Keratinocyte (primary cell): Measurements from ENCODE around the gene PRELID3B. TPM values are rescaled to one million over a fixed set of nuclear protein-coding genes. Genes with fewer than 3 reads are reported as not detected.

Experiments
- DNase-seq: peaks from one replicate; pipeline ENCODE4 v3.0.0-alpha.2; 2011; ENCODE audit warnings: low read depth, missing footprints, low spot score
- FAIRE-seq: peaks from 2 replicates; lab custom pipeline; 2011; peaks lifted over from hg19 to GRCh38; lab: Jason Lieb, UNC
- H2AFZ ChIP-seq: 2 replicates; pipeline ENCODE4 v1.6.0; 2012; ENCODE audit warnings: low read length, control low read depth, inconsistent platforms; ENCODE audit not compliant: control insufficient read depth
- H3K27ac ChIP-seq: 2 replicates; pipeline ENCODE4 v1.5.1; 2011; ENCODE audit warnings: low read length; ENCODE audit not compliant: control insufficient read depth, insufficient read depth
- H3K27me3 ChIP-seq: 3 replicates; pipeline ENCODE4 v1.6.0; 2011; ENCODE audit warnings: low read length; ENCODE audit not compliant: control insufficient read depth, insufficient read depth; ENCODE audit errors: extremely low read depth
- H3K36me3 ChIP-seq, 2 experiments: 2 replicates in 1 of 2; 3 replicates in 1 of 2; pipeline ENCODE4 v1.5.1; 2011; ENCODE audit warnings: low read length in 2 of 2, mild to moderate bottlenecking in 1 of 2; ENCODE audit not compliant: control insufficient read depth in 2 of 2, insufficient read depth in 2 of 2; ENCODE audit errors: extremely low read depth in 1 of 2
- H3K4me1 ChIP-seq: 3 replicates; pipeline ENCODE4 v1.5.1; 2011; ENCODE audit warnings: low read length; ENCODE audit not compliant: control insufficient read depth, insufficient read depth; ENCODE audit errors: extremely low read depth
- H3K4me2 ChIP-seq: 3 replicates; pipeline ENCODE4 v1.6.0; 2011; ENCODE audit warnings: low read depth, low read length; ENCODE audit not compliant: control insufficient read depth, insufficient read depth; ENCODE audit errors: extremely low read depth
- H3K4me3 ChIP-seq, 3 experiments: fragments of 200-600 bp in 1 of 3; sonication (generic) in 1 of 3; 2 replicates in 2 of 3; 3 replicates in 1 of 3; pipeline ENCODE4 v1.5.1; 2011 to 2016; ENCODE audit warnings: low read length in 3 of 3, mild to moderate bottlenecking in 3 of 3, control low read depth in 2 of 3, inconsistent platforms in 1 of 3, low read depth in 1 of 3, mixed read lengths in 1 of 3, mixed run types in 1 of 3, moderate library complexity in 1 of 3; ENCODE audit not compliant: control insufficient read depth in 2 of 3, insufficient read depth in 2 of 3; ENCODE audit errors: extremely low read depth in 1 of 3
- H3K79me2 ChIP-seq: 2 replicates; pipeline ENCODE4 v1.6.0; 2012; ENCODE audit warnings: low read length; ENCODE audit not compliant: control insufficient read depth, insufficient read depth
- H3K9ac ChIP-seq: 3 replicates; pipeline ENCODE4 v1.6.0; 2011; ENCODE audit warnings: low read length; ENCODE audit not compliant: control insufficient read depth, insufficient read depth; ENCODE audit errors: extremely low read depth
- H3K9me1 ChIP-seq: 3 replicates; pipeline ENCODE4 v1.6.0; 2011; ENCODE audit warnings: low read length; ENCODE audit not compliant: control insufficient read depth, insufficient read depth; ENCODE audit errors: extremely low read depth
- H3K9me3 ChIP-seq: 2 replicates; pipeline ENCODE4 v1.5.1; 2012; ENCODE audit warnings: low read depth, low read length; ENCODE audit not compliant: control insufficient read depth
- H4K20me1 ChIP-seq: 3 replicates; pipeline ENCODE4 v1.6.0; 2011; ENCODE audit warnings: low read length; ENCODE audit not compliant: control insufficient read depth, insufficient read depth; ENCODE audit errors: extremely low read depth
- EZH2 ChIP-seq: IDR thresholded peaks from one replicate; pipeline ENCODE4 v1.6.1; 2012; ENCODE audit warnings: inconsistent platforms, mild to moderate bottlenecking, low read length, moderate library complexity
- dilution Hi-C: fragments of 300-500 bp; cut with MboI; formaldehyde crosslinking; loops from one replicate; pipeline ENCODE4 v1.7.0; 2020; ENCODE audit warnings: low sequenced_read_pairs; ENCODE audit not compliant: extremely low pct_ligation_motif_present
- polyA plus RNA-seq, 5 experiments: library from polyadenylated mRNA; depleted of rRNA in 3 of 5; stranded (reverse) in 3 of 5; stranded (forward) in 1 of 5; unstranded in 1 of 5; fragments of >200 nt; gene quantifications; 1 replicate in 1 of 5; 2 replicates in 3 of 5; 3 replicates in 1 of 5; pipeline versions ENCODE4 v1.2.1 to v1.2.3, GENCODE V29; 2011 to 2012; ENCODE audit warnings: missing spikeins in 2 of 5, low read depth in 1 of 5, low replicate concordance in 1 of 5
- TF ChIP-seq, protein P1 (sequence below), 3 experiments: IDR thresholded peaks in 1 of 3; conservative IDR thresholded peaks in 1 of 3; optimal IDR thresholded peaks in 1 of 3; 2 replicates in 2 of 3; 3 replicates in 1 of 3; pipeline versions ENCODE3 to v1.5.1; 2011; ENCODE audit warnings: low read length in 3 of 3, mild to moderate bottlenecking in 3 of 3, moderate library complexity in 2 of 3, control low read depth in 1 of 3, inconsistent platforms in 1 of 3; ENCODE audit not compliant: insufficient read depth in 2 of 3; ENCODE audit errors: extremely low read depth in 1 of 3

Gene PRELID3B
- polyA plus RNA-seq, 1 donor (not counting 4 experiments of a cell fraction or from before 2014, with no cell fraction given), result 86.9 TPM

DNA sequence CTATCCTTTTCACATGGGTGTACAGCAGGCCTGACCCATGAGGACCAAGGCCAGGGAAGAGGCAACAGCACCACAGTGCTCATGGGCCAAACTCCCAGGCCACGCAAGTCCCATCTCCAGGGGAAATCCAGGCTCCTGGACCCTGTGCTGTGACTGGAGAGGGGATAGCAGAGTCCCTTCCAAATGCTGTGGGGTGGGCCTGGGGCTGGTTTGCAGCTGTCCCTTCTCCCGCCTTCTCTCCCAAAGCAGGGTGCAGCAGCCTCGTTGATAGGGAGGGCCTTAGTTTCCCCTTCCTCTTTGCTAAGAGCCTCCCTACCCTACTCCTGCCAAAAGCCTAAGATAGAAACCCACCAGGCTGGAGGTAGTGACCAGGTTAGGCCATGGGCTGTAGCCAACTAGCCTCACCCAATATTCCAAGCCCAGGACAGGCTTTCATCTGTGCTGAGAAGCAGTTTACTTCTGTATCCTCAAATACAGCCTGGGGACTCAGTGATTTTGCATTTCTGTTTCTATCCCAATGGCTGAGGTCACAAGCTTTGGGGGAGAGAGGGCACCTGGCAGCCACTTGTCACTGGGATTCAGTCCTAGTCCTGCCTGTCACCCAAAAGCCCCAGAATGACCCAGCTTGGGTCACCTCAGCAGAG is 36.9 kb downstream of the PRELID3B start:
- H3K27ac ChIP-seq, result no peak overlapping the region
- H2AFZ ChIP-seq, result no peak overlapping the region
- FAIRE-seq (no peak), DNase-seq (no peak)
- peaks cover 16% of the 10 kb centered on the region for H3K79me2 ChIP-seq
- TF ChIP-seq EZH2, result no peak
- TF ChIP-seq, protein P1, sequence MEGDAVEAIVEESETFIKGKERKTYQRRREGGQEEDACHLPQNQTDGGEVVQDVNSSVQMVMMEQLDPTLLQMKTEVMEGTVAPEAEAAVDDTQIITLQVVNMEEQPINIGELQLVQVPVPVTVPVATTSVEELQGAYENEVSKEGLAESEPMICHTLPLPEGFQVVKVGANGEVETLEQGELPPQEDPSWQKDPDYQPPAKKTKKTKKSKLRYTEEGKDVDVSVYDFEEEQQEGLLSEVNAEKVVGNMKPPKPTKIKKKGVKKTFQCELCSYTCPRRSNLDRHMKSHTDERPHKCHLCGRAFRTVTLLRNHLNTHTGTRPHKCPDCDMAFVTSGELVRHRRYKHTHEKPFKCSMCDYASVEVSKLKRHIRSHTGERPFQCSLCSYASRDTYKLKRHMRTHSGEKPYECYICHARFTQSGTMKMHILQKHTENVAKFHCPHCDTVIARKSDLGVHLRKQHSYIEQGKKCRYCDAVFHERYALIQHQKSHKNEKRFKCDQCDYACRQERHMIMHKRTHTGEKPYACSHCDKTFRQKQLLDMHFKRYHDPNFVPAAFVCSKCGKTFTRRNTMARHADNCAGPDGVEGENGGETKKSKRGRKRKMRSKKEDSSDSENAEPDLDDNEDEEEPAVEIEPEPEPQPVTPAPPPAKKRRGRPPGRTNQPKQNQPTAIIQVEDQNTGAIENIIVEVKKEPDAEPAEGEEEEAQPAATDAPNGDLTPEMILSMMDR (optimal IDR thresholded peaks at IDR 0.05 in 1 of 3, IDR thresholded peaks at IDR 0.05 in 1 of 3, conservative IDR thresholded peaks at IDR 0.05 in 1 of 3; ENCODE audit: extremely low read depth in 1 of 3, insufficient read depth in 2 of 3, low read length in 3 of 3), result no peak
- no peaks in the 10 kb centered on the region for H4K20me1 ChIP-seq
- H3K27me3 ChIP-seq, result no peaks in the 10 kb centered on the region
- no peaks in the 10 kb centered on the region for H3K9me3 ChIP-seq
- peak overlapping the region; percentile 63 to 81 (median 80) for H3K4me3 ChIP-seq
- peaks cover 8 to 18% of the 10 kb centered on the region in 2 experiments for H3K36me3 ChIP-seq
- peak overlapping the region; percentile 93 for H3K4me2 ChIP-seq
- H3K4me1 ChIP-seq, result peaks cover 24% of the 10 kb centered on the region
- no peaks in the 10 kb centered on the region for H3K9me1 ChIP-seq
- H3K9ac ChIP-seq, result peak overlapping the region; percentile 85
- dilution Hi-C loops, result no loop called here

DNA sequence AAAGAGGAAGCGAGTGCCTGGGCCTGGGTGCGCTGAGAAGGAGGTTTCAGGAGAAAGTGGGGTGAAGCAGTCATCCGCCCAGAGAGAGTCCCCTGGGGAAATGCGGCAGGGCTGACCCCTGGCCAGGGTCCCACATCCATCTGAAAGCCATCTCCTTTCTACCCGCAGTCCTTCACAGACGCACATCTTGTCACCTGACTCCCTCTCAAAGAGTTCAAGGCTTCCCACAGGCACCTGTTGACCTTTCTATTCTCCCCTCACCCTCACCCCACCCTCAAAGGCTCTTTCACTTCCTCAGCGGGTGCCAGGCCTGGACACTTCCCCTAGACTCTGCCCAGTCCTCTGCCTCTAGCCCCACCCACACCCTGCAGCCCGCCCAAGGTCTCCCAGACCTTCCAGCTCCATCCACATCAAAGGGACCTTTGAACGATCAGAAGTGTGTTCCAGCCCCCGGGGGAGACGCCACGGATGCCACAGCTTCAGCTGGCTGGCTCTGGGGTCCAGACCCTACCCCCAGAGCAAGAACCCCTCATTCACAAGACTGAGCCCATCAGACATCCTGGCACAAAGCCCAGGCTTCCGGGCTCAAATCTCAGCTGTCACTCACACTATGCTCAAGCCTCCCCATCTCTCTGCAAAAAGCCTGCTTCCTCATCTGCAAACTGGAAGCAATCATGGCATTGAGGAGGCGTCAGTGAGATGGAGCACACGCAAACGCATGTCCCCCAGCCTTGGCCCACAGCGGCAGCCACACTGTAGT is 37.6 kb downstream of the PRELID3B start:
- FAIRE-seq (no peak), DNase-seq (no peak)
- no peaks in the 10 kb centered on the region for H3K27me3 ChIP-seq
- dilution Hi-C loops, result no loop called here
- no peak overlapping the region for H3K4me3 ChIP-seq
- H3K79me2 ChIP-seq, result peaks cover 16% of the 10 kb centered on the region
- peaks cover 8 to 20% of the 10 kb centered on the region in 2 experiments for H3K36me3 ChIP-seq
- H4K20me1 ChIP-seq, result no peaks in the 10 kb centered on the region
- H2AFZ ChIP-seq, result no peak overlapping the region
- H3K4me1 ChIP-seq, result peaks cover 17% of the 10 kb centered on the region
- no peaks in the 10 kb centered on the region for H3K9me1 ChIP-seq
- no peaks in the 10 kb centered on the region for H3K9me3 ChIP-seq
- TF ChIP-seq, protein P1 (optimal IDR thresholded peaks at IDR 0.05 in 1 of 3, IDR thresholded peaks at IDR 0.05 in 1 of 3, conservative IDR thresholded peaks at IDR 0.05 in 1 of 3; ENCODE audit: extremely low read depth in 1 of 3, insufficient read depth in 2 of 3, low read length in 3 of 3), result no peak
- no peak for TF ChIP-seq EZH2
- H3K9ac ChIP-seq, result no peak overlapping the region
- no peak overlapping the region for H3K27ac ChIP-seq
- no peak overlapping the region for H3K4me2 ChIP-seq
